Endothelial cell of umbilical vein (primary cell): Measurements from ENCODE around the gene KCTD10. TPM values are rescaled to one million over a fixed set of nuclear protein-coding genes. Genes with fewer than 3 reads are reported as not detected.

Experiments
- BruUV-seq: library from RNA; stranded (reverse); fragments of 400-500 nt; replicated peaks from 2 replicates; lab custom pipeline; 2021; lab: Mats Ljungman, UMichigan
- CTCF ChIA-PET: fragments of 300-600, 350-600 bp; sonication (Branson Sonifier 250); formaldehyde crosslinking; loops from one replicate; lab custom pipeline; 2021; ENCODE audit warnings: antibody characterized with exemption, inconsistent platforms; lab: Charles Lee
- POLR2A ChIA-PET: fragments of 300-600, 350-600 bp; sonication (Branson Sonifier 250); formaldehyde crosslinking; loops from one replicate; lab custom pipeline; 2021; ENCODE audit warnings: antibody characterized with exemption, inconsistent platforms; lab: Charles Lee
- DNase-seq: peaks from one replicate; pipeline ENCODE4 v3.0.0-alpha.2; 2011; ENCODE audit warnings: low read depth, low spot score
- FAIRE-seq: peaks from 2 replicates; lab custom pipeline; 2011; peaks lifted over from hg19 to GRCh38; lab: Jason Lieb, UNC
- H2AFZ ChIP-seq: 2 replicates; pipeline ENCODE4 v1.6.0; 2012; ENCODE audit warnings: low read depth, low read length, control low read depth, inconsistent platforms
- H3K27ac ChIP-seq: 2 replicates; pipeline ENCODE4 v1.5.1; 2011; ENCODE audit warnings: low read depth, mild to moderate bottlenecking, control low read depth, low read length, moderate library complexity; ENCODE audit not compliant: insufficient read depth
- H3K27me3 ChIP-seq, 2 experiments: 2 replicates each; pipeline versions ENCODE4 v1.6.0 to v1.6.1; 2011; ENCODE audit warnings: low read length in 2 of 2, mixed read lengths in 1 of 2; ENCODE audit not compliant: control insufficient read depth in 2 of 2, insufficient read depth in 2 of 2
- H3K36me3 ChIP-seq, 2 experiments: 2 replicates in 1 of 2; 3 replicates in 1 of 2; pipeline ENCODE4 v1.5.1; 2011; ENCODE audit warnings: low read length in 2 of 2, mild to moderate bottlenecking in 1 of 2, moderate library complexity in 1 of 2; ENCODE audit not compliant: control insufficient read depth in 2 of 2, insufficient read depth in 2 of 2; ENCODE audit errors: extremely low read depth in 1 of 2
- H3K4me1 ChIP-seq: 3 replicates; pipeline ENCODE4 v1.5.1; 2011; ENCODE audit warnings: mild to moderate bottlenecking, low read length; ENCODE audit not compliant: control insufficient read depth, insufficient read depth; ENCODE audit errors: extremely low read depth
- H3K4me2 ChIP-seq: 2 replicates; pipeline ENCODE4 v1.6.1; 2011; ENCODE audit warnings: low read length, control low read depth, mixed read lengths; ENCODE audit not compliant: insufficient read depth
- H3K4me3 ChIP-seq, 3 experiments: fragments of 200-600 bp in 1 of 3; sonication (generic), shearing (Covaris generic) in 1 of 3; replicated peaks in 1 of 3; 2 replicates each; pipeline ENCODE4 v1.5.1; 2011 to 2016; ENCODE audit warnings: control low read depth in 3 of 3, low read length in 3 of 3, mild to moderate bottlenecking in 2 of 3, inconsistent platforms in 1 of 3, low read depth in 1 of 3, moderate library complexity in 1 of 3; ENCODE audit not compliant: insufficient read depth in 1 of 3
- H3K79me2 ChIP-seq: 2 replicates; pipeline ENCODE4 v1.6.0; 2012; ENCODE audit warnings: low read length, inconsistent platforms; ENCODE audit not compliant: control insufficient read depth, insufficient read depth
- H3K9ac ChIP-seq: replicated peaks from 2 replicates; pipeline ENCODE3; 2011; ENCODE audit warnings: low read length, control low read depth; ENCODE audit not compliant: insufficient read depth; ENCODE audit errors: extremely low read depth
- H3K9me1 ChIP-seq: replicated peaks from 3 replicates; pipeline ENCODE4 v1.6.0; 2011; ENCODE audit warnings: mild to moderate bottlenecking, low read length; ENCODE audit not compliant: control insufficient read depth, insufficient read depth; ENCODE audit errors: extremely low read depth
- H3K9me3 ChIP-seq: replicated peaks from 2 replicates; pipeline ENCODE4 v1.5.1; 2012; ENCODE audit warnings: low read length, inconsistent platforms; ENCODE audit not compliant: control insufficient read depth, insufficient read depth
- H4K20me1 ChIP-seq: replicated peaks from 2 replicates; pipeline ENCODE3; 2011; ENCODE audit warnings: mild to moderate bottlenecking, low read length; ENCODE audit not compliant: control insufficient read depth, insufficient read depth; ENCODE audit errors: extremely low read depth
- CTCF ChIP-seq, 2 donors: IDR thresholded peaks; 1 replicate in 1 of 2; 2 replicates in 1 of 2; pipeline ENCODE4 v1.5.1; 2011; ENCODE audit warnings: low read length in 2 of 2, mild to moderate bottlenecking in 2 of 2, moderate library complexity in 2 of 2, control low read depth in 1 of 2, inconsistent platforms in 1 of 2, low read depth in 1 of 2; ENCODE audit not compliant: insufficient read depth in 1 of 2; ENCODE audit errors: extremely low read depth in 1 of 2
- EZH2 ChIP-seq: IDR thresholded peaks from 2 replicates; pipeline ENCODE4 v1.6.1; 2012; ENCODE audit warnings: borderline replicate concordance, low read depth, mild to moderate bottlenecking, moderate library complexity, low read length, inconsistent platforms; ENCODE audit not compliant: severe bottlenecking
- FOS ChIP-seq: IDR thresholded peaks from 2 replicates; pipeline ENCODE4 v1.6.1; 2011; ENCODE audit warnings: mild to moderate bottlenecking, low read length, moderate library complexity, borderline replicate concordance; ENCODE audit not compliant: insufficient read depth
- GATA2 ChIP-seq: IDR thresholded peaks from 2 replicates; pipeline ENCODE4 v1.7.0; 2011; ENCODE audit warnings: low read depth, mild to moderate bottlenecking, moderate library complexity, mixed read lengths, low read length; ENCODE audit not compliant: insufficient read length, insufficient read depth
- JUN ChIP-seq: IDR thresholded peaks from 2 replicates; pipeline ENCODE4 v1.6.1; 2011; ENCODE audit warnings: borderline replicate concordance, low read depth; ENCODE audit not compliant: insufficient read length, insufficient read depth
- MAX ChIP-seq: IDR thresholded peaks from 2 replicates; pipeline ENCODE4 v1.6.1; 2011; ENCODE audit not compliant: insufficient read depth, insufficient read length
- MYC ChIP-seq: IDR thresholded peaks from one replicate; pipeline ENCODE4 v1.6.1; 2011; ENCODE audit warnings: mild to moderate bottlenecking, low read depth, low read length
- POLR2A ChIP-seq: IDR thresholded peaks from 2 replicates; pipeline ENCODE4 v1.6.1; 2012; ENCODE audit warnings: low read depth, mild to moderate bottlenecking, control low read depth, low read length
- POLR2AphosphoS5 ChIP-seq: IDR thresholded peaks from 2 replicates; pipeline ENCODE4 v1.6.1; 2012; ENCODE audit warnings: low read depth, mild to moderate bottlenecking, control low read depth, low read length, moderate library complexity; ENCODE audit not compliant: insufficient read depth
- dilution Hi-C: fragments of 300-500 bp; cut with MboI; formaldehyde crosslinking; loops from one replicate; pipeline ENCODE4 v1.15.0; 2019; ENCODE audit warnings: low sequenced_read_pairs; ENCODE audit not compliant: extremely low pct_ligation_motif_present
- intact Hi-C: fragments of 100-400 bp; cut with micrococcal nuclease; formaldehyde crosslinking; loops from one replicate; pipeline ENCODE4 v1.10.0; 2022
- polyA plus RNA-seq, 4 experiments: library from polyadenylated mRNA; depleted of rRNA in 3 of 4; stranded (reverse) in 3 of 4; unstranded in 1 of 4; fragments of >200 nt; gene quantifications; 2 replicates each; pipeline versions ENCODE4 v1.2.1 to v1.2.3, GENCODE V29; 2011 to 2012; ENCODE audit warnings: missing spikeins in 1 of 4
- total RNA-seq: library from RNA; stranded (reverse); gene quantifications from 2 replicates; pipeline ENCODE4 v1.2.3, GENCODE V29; 2021

KCTD10 gene
- total and polyA plus RNA-seq, 2 donors (not counting 3 experiments of a cell fraction or from before 2014, with no cell fraction given): 101 to 112 TPM

GRCh38 chr12:109483346-109483745, 6.2 kb upstream of the KCTD10 start:
- no peak overlapping the region for H3K9ac ChIP-seq
- H3K79me2 ChIP-seq: peaks cover 11% of the 10 kb centered on the region
- H4K20me1 ChIP-seq: no peaks in the 10 kb centered on the region
- no peaks in the 10 kb centered on the region for H3K27me3 ChIP-seq
- H3K4me2 ChIP-seq: no peak overlapping the region
- DNase-seq: no peak
- H2AFZ ChIP-seq: no peak overlapping the region
- H3K9me1 ChIP-seq: no peaks in the 10 kb centered on the region
- no peak for FAIRE-seq
- no TSS peak for BruUV-seq
- intact Hi-C loops: no loop called here
- H3K27ac ChIP-seq: no peak overlapping the region
- dilution Hi-C loops: no loop called here
- ChIA-PET CTCF (interaction anchor here (1.2 to 1.8 kb wide), 3 partner anchors 50 to 55 kb away, joined by 3 to 6 read pairs (median 5); no protein-coding TSS in a partner anchor), POLR2A (interaction anchor here (0.6 kb wide), 1 partner anchor 388 kb away, joined by 3 read pairs; no protein-coding TSS in a partner anchor)
- TF ChIP-seq JUN (no peak), EZH2 (no peak), GATA2 (no peak), POLR2AphosphoS5 (no peak), POLR2A (no peak), CTCF (IDR thresholded peaks at IDR 0.05; ENCODE audit: extremely low read depth in 1 of 2, insufficient read depth in 1 of 2, low read depth in 1 of 2, low read length in 2 of 2) (no peak), FOS (no peak), MAX (no peak), MYC (no peak)
- peaks cover 4% of the 10 kb centered on the region for H3K4me1 ChIP-seq
- H3K36me3 ChIP-seq: peaks cover 12 to 29% of the 10 kb centered on the region in 2 experiments
- H3K4me3 ChIP-seq: no peak overlapping the region
- no peaks in the 10 kb centered on the region for H3K9me3 ChIP-seq
